HEK293T (cell line): ENCODE data around the gene XRCC2.

ENCODE experiments used
- CTCF ChIA-PET: fragments of 350-600 bp; formaldehyde crosslinking; extraction: SDS; loops from one replicate; lab custom pipeline; 2021; ENCODE audit warnings: antibody characterized with exemption, inconsistent platforms; lab: Yijun Ruan, JAX
- POLR2A ChIA-PET: fragments of 350-600 bp; formaldehyde crosslinking; extraction: SDS; loops from one replicate; lab custom pipeline; 2020; ENCODE audit warnings: antibody characterized with exemption, inconsistent platforms; lab: Yijun Ruan, JAX
- DNase-seq: peaks from one replicate; pipeline ENCODE4 v3.0.0; 2012; ENCODE audit warnings: mixed read lengths; ENCODE audit errors: extremely low spot score
- ARNT ChIP-seq: fragments of 450-650 bp; IDR thresholded peaks from 2 replicates; pipeline ENCODE4 v1.6.1; 2017; ENCODE audit warnings: mild to moderate bottlenecking
- BHLHE40 ChIP-seq: fragments of 450-650 bp; IDR thresholded peaks from 2 replicates; pipeline ENCODE4 v1.6.1; 2016; ENCODE audit warnings: mild to moderate bottlenecking, moderate library complexity, borderline replicate concordance
- CTBP1 ChIP-seq: fragments of 450-650 bp; IDR thresholded peaks from 2 replicates; pipeline ENCODE4 v1.6.1; 2016; ENCODE audit warnings: borderline replicate concordance
- ELF4 ChIP-seq: fragments of 450-650 bp; IDR thresholded peaks from 2 replicates; pipeline ENCODE4 v1.6.1; 2017; ENCODE audit warnings: antibody characterized with exemption
- FOXA1 ChIP-seq: fragments of 450-650 bp; IDR thresholded peaks from 2 replicates; pipeline ENCODE4 v1.6.1; 2016; ENCODE audit warnings: mild to moderate bottlenecking
- FOXK2 ChIP-seq: fragments of 450-650 bp; IDR thresholded peaks from 2 replicates; pipeline ENCODE4 v1.6.1; 2016; ENCODE audit warnings: mild to moderate bottlenecking
- FOXM1 ChIP-seq: fragments of 450-650 bp; IDR thresholded peaks from 2 replicates; pipeline ENCODE4 v1.6.1; 2017; ENCODE audit warnings: mild to moderate bottlenecking, borderline replicate concordance
- HDGF ChIP-seq: fragments of 450-650 bp; IDR thresholded peaks from 2 replicates; pipeline ENCODE4 v1.6.1; 2017; ENCODE audit warnings: antibody characterized with exemption, borderline replicate concordance
- L3MBTL2 ChIP-seq: fragments of 450-650 bp; conservative IDR thresholded peaks from 2 replicates; pipeline ENCODE4 v1.6.1; 2016; ENCODE audit warnings: mild to moderate bottlenecking
- LEF1 ChIP-seq: fragments of 450-650 bp; IDR thresholded peaks from 2 replicates; pipeline ENCODE4 v1.6.1; 2017; ENCODE audit warnings: mild to moderate bottlenecking, borderline replicate concordance
- NFRKB ChIP-seq: fragments of 450-650 bp; IDR thresholded peaks from 2 replicates; pipeline ENCODE4 v1.6.1; 2016; ENCODE audit warnings: mild to moderate bottlenecking, moderate library complexity
- SP1 ChIP-seq: fragments of 450-650 bp; IDR thresholded peaks from 2 replicates; pipeline ENCODE4 v1.6.1; 2017
- SUZ12 ChIP-seq: fragments of 450-650 bp; IDR thresholded peaks from 2 replicates; pipeline ENCODE4 v1.6.1; 2016; ENCODE audit warnings: mild to moderate bottlenecking
- TARDBP ChIP-seq: fragments of 450-650 bp; IDR thresholded peaks from 2 replicates; pipeline ENCODE4 v1.6.1; 2016
- ZNF384 ChIP-seq: fragments of 450-650 bp; IDR thresholded peaks from 2 replicates; pipeline ENCODE4 v1.6.1; 2016
- TF ChIP-seq, protein P1 (sequence below): fragments of 450-650 bp; IDR thresholded peaks from 2 replicates; pipeline ENCODE4 v1.6.1; 2016

XRCC2 gene

DNA sequence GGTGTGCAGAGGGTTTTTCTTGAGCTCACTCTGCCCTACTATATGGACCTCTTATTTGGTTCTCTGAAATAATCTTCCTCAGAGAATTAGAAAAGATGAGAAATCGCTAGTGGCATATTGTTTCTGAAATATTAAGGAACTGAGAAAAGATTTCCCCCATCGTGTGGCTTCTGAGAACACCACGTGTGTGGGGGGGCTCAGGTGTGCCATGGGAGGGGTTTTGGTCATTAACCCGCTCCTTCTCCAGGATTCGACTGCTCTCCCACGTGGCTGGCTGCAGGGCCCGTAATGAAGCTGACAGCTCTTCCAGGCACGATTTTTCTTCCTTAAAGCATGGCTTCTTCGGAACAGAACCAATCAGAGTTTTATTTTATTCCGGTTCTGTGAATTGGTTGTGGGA, 67.7 kb downstream of the XRCC2 start:
- DNase-seq: no peak
- CTCF ChIA-PET: interaction anchor here (0.8 kb wide), 1 partner anchor 56 kb away, joined by 4 read pairs; no protein-coding TSS in a partner anchor
- POLR2A ChIA-PET: no interaction called here
- TF ChIP-seq SP1: no peak
- no peak for TF ChIP-seq ARNT
- TF ChIP-seq FOXA1: no peak
- no peak for TF ChIP-seq ELF4
- TF ChIP-seq BHLHE40: no peak
- TF ChIP-seq, protein P1, sequence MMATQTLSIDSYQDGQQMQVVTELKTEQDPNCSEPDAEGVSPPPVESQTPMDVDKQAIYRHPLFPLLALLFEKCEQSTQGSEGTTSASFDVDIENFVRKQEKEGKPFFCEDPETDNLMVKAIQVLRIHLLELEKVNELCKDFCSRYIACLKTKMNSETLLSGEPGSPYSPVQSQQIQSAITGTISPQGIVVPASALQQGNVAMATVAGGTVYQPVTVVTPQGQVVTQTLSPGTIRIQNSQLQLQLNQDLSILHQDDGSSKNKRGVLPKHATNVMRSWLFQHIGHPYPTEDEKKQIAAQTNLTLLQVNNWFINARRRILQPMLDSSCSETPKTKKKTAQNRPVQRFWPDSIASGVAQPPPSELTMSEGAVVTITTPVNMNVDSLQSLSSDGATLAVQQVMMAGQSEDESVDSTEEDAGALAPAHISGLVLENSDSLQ: no peak
- TF ChIP-seq TARDBP: no peak
- TF ChIP-seq FOXM1: no peak
- TF ChIP-seq SUZ12: no peak
- TF ChIP-seq CTBP1: no peak
- no peak for TF ChIP-seq HDGF
- no peak for TF ChIP-seq NFRKB
- TF ChIP-seq ZNF384: no peak
- no peak for TF ChIP-seq LEF1
- TF ChIP-seq FOXK2: no peak
- TF ChIP-seq L3MBTL2: no peak

DNA sequence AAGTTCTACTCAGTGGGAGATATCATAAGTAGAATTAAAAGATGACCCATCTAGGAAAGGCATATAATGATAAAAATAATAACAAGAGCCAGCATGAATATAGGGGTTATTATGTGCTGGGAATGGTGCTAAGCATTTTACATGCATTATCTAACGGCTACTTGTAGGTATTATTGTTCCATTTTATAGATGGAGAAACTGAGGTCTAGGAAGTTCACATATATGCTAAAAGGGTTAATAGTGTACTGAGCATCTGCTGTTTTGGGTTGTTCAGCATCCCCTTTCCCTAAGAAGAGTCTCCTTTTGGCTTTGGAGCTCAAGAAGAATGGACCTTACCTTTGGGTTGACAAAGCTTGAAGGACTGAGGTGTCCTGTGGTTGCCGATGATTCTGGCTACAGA, 68.9 kb downstream of the XRCC2 start:
- ChIA-PET CTCF (interaction anchor here (0.6 kb wide), 1 partner anchor 269 kb away, joined by 3 read pairs; no protein-coding TSS in a partner anchor), POLR2A (no interaction called here)
- TF ChIP-seq, protein P1: no peak
- no peak for TF ChIP-seq FOXM1
- TF ChIP-seq CTBP1: no peak
- no peak for TF ChIP-seq SP1
- TF ChIP-seq FOXA1: no peak
- TF ChIP-seq TARDBP: no peak
- DNase-seq: no peak

DNA sequence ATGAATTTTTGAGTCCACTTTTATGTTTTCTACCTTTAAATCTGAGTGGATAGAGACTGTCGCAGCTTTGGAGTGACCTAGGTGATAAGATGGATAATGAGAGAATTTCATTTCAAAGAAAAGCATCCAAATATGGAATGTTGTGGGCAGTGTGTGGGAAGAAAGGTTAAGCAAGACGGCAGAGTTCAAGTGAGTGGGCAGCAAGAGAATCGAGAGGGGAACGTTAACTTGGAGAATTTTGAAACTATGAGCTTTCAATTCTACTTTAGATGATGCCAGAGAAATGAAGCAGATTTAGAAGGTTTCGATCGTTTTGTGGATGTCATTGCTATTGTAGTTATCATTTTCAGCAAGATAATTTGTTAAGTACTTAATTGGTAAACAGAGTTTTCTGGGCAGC, 73.0 kb downstream of the XRCC2 start:
- TF ChIP-seq ELF4 (no peak), FOXA1 (no peak), L3MBTL2 (no peak), NFRKB (no peak), FOXM1 (no peak), TARDBP (no peak), FOXK2 (no peak), LEF1 (no peak), HDGF (no peak), ZNF384 (no peak), BHLHE40 (no peak), CTBP1 (no peak), ARNT (no peak)
- TF ChIP-seq, protein P1: no peak
- ChIA-PET POLR2A (no interaction called here), CTCF (no interaction called here)
- DNase-seq: no peak

DNA sequence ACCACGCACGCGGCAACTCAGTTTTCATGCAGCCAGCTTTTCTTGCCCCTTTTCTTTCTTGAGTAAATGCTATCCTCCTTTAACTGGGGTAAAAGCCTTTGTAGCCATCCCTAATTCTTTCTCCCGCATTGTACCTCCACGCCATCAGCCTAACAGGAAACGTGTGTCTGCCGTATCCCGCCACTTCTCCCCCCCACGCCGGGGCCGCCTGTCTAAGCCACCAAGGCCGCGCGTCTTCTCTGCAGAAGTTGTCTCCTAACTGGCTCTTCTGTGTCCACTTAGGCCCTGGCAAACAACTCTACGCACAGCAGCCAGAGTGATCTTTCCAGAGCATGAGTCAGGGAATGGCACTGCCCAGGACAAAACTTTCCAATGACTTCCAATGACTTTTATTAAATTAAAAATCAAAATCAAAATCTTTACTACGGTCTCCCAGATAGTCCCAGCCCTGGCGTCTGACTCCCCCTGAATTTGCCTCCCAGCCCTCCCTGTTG, 74.6 kb downstream of the XRCC2 start:
- no peak for DNase-seq
- ChIA-PET CTCF (no interaction called here), POLR2A (no interaction called here)
- no peak for TF ChIP-seq SUZ12
- TF ChIP-seq TARDBP: no peak
- no peak for TF ChIP-seq LEF1
- TF ChIP-seq CTBP1: no peak
- no peak for TF ChIP-seq FOXK2
- no peak for TF ChIP-seq ARNT
- TF ChIP-seq FOXA1: no peak
- no peak for TF ChIP-seq FOXM1
- TF ChIP-seq HDGF: no peak
- TF ChIP-seq BHLHE40: no peak
- no peak for TF ChIP-seq SP1
- TF ChIP-seq L3MBTL2: no peak
- TF ChIP-seq ZNF384: no peak
- no peak for TF ChIP-seq NFRKB
- TF ChIP-seq, protein P1: no peak
- TF ChIP-seq ELF4: no peak

DNA sequence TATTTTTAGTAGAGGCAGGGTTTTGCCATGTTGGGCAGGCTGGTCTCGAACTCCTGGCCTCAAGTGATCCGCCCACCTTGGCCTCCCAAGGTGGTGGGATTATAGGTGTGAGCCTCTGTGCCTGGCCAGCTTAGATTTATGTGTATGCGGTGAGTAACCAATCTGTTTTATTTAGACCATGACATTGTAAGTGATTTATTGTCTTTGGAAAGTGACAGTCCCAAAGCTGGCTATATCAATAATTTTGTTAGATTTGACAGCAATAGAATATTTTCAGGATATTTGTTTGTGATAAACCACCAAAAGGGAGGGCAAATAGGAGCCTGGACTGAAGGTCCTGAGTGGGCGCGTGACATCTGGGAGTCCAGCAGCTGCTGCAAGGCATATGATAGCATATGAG, 75.7 kb downstream of the XRCC2 start:
- CTCF ChIA-PET: no interaction called here
- TF ChIP-seq FOXM1 (no peak), L3MBTL2 (no peak)
- no peak for DNase-seq
- POLR2A ChIA-PET: no interaction called here

DNA sequence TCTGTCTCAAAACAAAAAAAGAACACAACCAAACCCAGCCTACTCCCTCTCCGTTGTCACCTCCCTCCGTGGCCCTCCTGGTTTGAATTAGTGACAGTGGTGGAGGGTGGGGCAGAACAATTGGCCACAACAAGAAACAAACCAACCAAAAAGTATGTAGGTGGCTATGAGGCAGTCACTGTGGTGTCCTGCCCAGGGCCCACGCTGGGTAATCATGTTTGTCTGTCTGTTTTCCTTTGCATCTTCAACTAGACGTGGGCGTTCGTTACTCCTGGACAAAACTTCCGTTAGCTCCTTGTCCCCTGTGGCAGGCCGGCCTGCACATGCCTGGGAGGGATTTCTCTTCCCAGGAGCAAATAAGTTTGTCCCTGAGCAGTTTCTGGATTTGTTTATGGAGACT, 78.4 kb downstream of the XRCC2 start:
- no peak for DNase-seq
- ChIA-PET CTCF (no interaction called here), POLR2A (no interaction called here)
- no peak for TF ChIP-seq LEF1
- TF ChIP-seq TARDBP: no peak
- TF ChIP-seq SP1: no peak
- no peak for TF ChIP-seq NFRKB
- TF ChIP-seq FOXA1: no peak
- no peak for TF ChIP-seq BHLHE40
- TF ChIP-seq ZNF384: no peak
